GM19438 (cell line): ENCODE data around the gene OST4.
A peak's percentile ranks its signal among the peaks of the same experiment; 100 is the strongest.

Source experiments
- ATAC-seq: cut with Tn5 transposase; IDR thresholded peaks from one replicate; pipeline ENCODE4 v1.9.1; 2021; ENCODE audit warnings: low read depth; ENCODE audit not compliant: unreplicated experiment

Gene OST4

DNA sequence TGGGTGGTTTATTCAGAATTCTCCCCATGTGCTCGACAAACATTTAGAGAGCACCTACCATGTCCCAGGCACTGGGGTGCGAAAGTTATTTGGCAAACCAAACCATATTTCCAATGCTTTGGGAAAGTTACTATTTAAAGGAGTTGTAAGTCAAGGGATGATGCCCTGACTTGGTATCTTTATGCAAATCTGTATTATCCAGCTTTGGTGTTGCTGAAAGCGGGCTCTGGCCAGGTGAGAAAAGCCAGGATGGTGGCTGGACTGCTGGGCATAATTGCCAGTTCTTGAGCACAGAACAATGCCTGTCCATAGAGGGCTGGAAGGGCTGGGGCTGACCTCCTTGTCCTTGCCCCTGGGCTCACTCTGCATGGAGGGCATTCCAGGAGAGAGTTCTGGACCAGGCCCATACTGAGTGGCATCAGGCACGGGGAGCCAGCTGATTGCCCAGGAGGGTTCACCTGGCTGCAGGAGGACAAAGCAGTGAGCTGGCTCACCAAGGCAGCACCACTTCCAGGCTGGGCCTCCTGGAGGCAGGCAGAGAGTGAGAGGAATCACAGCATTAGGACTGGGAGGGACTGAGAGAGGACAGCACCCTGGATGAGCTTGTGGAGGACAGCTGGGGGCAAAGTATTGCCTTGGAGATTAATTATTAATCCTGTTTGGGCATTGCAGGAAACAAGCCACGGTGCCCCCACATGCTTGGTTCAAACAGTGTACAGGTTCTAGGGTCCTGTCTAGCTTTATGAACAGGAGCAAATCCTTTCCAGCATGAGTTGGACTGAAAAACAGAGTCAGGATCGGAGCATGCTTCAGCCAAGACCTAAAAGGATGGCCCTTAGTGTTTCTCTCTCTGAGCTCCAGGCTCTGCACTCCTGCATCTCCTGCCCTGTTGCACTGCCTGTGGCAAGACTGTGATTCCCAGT is 22.2 kb upstream of the OST4 start:
- no peak for ATAC-seq

DNA sequence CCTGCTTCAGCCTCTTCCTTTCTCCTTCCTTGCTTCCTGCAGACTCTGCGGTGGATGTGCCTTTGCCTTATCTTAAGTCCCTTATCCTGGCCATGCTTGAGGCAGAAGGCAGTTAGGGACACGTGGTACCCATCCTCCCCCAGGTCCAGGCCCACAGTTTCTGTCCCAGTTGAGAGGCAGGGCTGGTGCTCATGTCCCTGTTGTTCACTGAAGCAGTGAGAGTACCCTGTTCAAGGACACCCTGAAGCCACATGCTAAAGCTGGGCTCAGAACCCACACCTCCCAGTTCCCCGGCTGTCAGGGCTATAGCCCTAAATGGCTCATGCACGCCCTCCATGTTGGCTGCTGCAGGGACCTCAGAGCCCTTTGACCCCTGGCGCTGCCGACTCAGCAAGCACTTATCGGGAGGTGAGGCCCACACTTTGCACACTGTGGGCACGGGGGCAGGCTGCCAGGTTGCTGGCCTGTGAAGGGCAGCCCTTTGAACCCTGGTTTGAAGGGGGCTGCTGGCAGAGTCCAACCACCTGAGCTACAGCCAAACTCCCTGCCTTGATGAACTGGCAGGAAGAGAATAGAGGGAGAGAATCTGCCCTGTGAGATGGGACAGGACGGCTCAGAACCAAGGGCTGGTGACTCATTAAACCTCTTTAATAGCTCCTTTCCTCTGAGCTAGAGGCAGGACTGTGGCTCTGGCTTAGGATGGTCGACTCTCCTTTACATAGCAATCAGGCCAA is 21.4 kb upstream of the OST4 start:
- no peak for ATAC-seq

DNA sequence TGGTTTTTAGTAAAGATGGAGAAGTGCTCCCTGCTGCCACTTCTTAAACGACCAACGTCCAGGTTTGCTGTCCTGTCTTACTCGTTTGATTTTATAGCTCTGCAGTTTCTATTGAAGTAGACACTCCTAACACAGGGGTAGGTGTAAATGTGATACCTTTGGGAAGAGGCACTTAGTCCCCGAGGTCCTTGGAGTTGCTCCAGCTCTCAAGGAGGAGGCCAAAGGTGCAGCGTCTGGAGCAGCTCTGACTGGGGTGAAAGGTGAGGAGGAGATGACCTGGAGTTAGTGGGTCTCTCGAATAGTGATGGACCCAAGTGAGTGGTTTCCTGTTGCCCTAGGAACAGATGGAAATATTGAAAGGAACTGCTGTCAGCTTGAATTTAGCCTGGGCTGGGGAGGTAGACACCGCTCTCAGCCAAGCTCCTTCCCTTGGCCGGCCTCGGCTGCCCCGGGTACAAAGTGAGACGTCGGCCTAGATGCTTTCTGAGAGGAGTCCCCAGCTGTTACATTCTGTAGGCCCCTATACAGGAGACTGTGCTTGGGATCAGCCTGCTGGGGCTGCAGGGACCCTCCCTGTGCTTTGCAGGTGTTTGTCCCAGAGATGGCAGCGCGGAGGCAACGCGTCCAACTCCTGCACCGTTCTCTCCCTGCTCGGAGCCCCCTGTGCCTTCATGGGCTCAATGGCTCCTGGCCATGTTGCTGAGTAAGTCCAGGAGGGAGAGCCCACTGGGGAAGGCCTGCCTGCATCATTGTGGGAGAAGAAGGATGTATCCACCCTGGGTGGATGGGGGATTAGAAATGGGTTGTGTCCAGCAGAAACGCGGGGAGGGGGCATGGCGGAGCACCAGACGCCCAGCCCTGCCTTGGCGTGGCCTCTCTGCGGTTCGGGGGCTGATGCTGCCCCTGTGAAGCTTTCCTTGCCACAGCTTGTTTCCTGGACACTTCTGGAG is 20.6 kb upstream of the OST4 start:
- ATAC-seq, result no peak

DNA sequence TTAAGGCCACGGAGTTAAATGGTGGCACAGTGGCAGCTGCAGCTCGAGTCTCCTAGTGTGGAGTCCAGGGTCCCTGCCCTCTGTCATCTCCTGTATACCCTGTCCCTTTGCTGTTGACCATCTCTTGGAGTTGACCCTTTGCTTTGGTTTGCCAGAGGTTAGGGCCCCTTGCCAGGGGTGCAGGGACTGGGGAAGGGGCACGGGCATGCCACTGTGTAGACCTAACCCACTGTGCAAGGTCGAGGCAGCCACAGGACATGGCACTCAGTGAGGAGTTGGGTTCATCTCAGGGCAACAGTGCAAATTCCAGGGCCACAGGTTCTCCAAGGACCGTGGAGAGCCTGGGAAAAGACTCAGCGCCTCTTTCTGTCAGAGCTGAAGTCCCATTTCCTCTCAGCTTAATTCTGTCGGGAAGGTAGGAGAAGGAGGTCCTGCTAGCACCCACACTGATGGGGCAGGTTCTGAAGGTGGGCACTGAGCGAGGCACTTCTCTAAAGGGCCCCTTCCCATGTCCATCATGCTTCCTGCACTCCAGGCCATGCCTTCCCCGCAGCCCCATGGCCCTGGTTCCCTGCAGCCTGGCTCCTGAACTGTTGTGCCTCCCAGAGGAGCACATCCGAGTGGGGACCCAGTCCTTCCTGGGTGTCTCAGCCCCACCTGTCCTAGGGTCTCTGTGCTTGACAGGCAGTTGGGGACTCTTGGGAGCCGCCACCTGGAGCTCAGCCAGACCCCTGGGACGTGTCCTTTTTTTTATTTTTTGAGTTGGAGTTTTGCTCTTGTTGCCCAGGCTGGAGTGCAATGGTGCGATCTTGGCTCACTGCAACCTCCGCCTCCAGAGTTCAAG is 17.9 kb upstream of the OST4 start:
- ATAC-seq, result no peak

DNA sequence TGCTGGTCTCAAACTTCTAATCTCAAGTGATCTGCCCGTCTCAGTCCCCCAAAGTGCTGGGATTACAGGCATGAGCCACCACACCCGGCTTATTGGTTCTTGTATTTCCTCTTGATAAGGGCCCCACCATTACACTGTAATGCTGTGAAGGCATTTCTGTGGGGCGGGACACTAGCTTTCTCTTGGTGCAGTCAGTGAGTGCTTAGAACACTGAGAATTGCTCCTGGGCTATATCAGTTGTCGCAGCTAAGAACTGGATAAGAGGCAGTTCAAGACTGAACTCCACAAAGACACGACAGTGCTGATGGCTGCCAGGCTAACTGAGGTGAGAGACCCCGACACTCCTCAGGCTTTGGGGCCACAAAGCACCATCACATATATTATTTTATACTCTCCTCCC is 17.2 kb upstream of the OST4 start:
- no peak for ATAC-seq

DNA sequence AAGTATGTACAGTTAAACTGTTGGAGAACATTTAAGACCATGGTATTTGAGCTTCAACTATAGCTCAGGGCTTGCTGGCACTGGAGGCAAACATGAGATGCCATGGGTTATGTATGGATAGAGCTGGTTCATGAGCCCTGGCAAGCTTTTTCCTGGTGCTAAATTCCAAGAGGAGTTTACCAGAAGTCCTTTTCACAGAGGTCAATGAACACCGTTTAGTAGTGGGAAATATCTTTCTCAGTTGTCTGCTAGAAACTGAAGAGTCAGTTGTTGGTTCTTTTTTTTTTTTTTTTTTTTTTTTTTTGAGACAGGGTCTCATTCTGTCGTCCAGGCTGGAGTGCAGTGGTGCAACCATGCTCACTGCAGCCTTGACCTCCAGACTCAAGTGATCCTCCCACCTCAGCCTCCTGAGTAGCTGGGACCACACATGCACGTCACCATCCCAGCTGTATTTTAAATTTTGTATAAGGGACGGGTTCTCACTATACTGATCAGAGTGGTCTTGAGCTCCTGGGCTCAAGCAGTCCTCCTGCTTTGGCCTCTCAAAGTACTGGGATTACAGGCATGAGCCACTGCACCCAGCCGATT is 16.5 kb upstream of the OST4 start:
- ATAC-seq, result no peak

DNA sequence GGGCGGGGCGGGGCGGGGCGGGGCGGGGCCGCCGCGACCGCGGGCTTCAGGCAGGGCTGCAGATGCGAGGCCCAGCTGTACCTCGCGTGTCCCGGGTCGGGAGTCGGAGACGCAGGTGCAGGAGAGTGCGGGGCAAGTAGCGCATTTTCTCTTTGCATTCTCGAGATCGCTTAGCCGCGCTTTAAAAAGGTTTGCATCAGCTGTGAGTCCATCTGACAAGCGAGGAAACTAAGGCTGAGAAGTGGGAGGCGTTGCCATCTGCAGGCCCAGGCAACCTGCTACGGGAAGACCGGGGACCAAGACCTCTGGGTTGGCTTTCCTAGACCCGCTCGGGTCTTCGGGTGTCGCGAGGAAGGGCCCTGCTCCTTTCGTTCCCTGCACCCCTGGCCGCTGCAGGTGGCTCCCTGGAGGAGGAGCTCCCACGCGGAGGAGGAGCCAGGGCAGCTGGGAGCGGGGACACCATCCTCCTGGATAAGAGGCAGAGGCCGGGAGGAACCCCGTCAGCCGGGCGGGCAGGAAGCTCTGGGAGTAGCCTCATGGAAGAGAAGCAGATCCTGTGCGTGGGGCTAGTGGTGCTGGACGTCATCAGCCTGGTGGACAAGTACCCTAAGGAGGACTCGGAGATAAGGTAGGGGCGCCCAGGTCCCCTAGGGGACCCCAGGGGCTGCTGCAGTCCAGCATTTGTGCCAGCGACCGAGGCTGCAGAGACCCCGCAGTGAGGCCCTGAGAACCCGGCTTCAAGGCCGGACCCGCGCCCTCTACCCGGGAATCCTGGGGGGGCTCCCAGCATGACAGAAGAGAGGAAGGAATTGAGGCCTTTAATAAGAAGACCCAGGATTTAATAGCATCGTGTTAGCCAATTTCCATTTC is 15.5 kb upstream of the OST4 start, which contains the start of gene KHK:
Gene KHK, plus strand, starts transcription at position 49 of the 870 bp plus-strand sequence. Its CDS starts 488 bp downstream, at position 537.
- peak; percentile 20 for ATAC-seq

DNA sequence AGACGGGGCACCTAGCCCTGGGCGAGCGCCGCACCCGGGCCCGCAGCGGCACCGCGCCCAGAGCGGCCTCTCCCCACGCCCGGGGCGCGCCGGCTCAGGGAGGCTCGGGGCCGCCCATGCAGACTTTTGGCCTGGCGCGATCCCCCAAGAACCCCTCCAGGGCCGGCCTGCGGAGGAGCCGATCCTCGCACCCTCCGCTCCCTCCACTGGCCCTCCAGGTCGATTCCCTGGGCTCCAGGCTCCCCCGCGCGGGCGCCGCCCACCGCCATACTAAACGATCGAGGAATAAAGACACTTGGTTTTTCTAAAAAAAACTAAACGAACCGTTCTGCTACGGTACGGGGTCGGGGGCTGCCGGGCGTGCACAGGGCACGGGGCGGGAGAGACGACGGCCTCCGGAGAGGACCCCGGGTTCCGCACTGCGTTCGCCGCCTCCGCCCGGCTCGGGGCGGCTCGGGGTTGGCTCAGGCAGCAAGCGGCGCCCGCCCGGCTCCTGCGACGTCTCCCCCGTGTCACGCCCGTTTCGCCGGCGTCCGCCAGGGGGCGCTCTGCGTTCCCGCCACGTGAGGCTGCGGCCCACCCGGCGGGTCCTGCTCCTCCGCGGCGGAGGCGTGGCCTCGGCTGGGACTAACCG is 14.8 kb upstream of the OST4 start:
- ATAC-seq, result peak; percentile 69

DNA sequence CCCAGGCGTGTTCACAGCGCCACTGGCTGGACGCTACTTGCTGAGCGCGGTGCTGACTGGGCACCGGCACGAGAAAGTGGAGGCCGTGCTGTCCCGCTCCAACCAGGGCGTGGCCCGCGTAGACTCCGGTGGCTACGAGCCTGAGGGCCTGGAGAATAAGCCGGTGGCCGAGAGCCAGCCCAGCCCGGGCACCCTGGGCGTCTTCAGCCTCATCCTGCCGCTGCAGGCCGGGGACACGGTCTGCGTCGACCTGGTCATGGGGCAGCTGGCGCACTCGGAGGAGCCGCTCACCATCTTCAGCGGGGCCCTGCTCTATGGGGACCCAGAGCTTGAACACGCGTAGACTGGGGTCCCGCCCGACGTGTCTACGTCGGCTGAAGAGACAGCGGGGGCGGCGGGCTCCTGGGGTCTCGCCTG is 14.2 kb upstream of the OST4 start:
- ATAC-seq, result peak; percentile 20

DNA sequence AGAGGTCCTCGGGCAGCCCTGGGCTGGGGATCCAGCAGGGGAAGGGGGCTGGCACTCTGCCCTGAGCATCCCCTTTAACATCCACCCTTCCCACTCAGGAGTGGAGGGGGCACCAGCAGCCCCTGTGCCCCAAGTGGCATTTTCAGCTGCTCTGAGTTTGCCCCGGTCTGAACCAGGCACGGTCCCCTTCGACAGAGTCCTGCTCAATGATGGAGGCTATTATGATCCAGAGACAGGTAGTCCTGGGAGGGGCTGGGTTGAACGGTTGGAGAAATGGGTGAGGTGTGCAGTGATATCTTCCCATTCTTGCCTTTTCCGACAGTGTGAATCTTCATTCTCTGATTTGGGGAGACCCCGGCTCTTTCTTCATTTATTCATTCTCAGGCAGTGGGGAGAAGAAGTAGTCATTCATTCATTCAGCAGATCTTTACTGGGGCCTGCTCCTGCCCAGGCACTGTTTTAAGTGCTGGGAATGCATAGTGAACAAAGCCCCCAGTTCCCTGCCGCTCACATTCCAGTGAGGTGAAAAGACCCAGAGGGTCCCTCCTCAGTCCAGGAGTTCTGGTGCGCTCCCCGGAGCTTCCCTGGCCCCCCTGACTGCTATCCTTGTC is 13.7 kb upstream of the OST4 start:
- no peak for ATAC-seq

DNA sequence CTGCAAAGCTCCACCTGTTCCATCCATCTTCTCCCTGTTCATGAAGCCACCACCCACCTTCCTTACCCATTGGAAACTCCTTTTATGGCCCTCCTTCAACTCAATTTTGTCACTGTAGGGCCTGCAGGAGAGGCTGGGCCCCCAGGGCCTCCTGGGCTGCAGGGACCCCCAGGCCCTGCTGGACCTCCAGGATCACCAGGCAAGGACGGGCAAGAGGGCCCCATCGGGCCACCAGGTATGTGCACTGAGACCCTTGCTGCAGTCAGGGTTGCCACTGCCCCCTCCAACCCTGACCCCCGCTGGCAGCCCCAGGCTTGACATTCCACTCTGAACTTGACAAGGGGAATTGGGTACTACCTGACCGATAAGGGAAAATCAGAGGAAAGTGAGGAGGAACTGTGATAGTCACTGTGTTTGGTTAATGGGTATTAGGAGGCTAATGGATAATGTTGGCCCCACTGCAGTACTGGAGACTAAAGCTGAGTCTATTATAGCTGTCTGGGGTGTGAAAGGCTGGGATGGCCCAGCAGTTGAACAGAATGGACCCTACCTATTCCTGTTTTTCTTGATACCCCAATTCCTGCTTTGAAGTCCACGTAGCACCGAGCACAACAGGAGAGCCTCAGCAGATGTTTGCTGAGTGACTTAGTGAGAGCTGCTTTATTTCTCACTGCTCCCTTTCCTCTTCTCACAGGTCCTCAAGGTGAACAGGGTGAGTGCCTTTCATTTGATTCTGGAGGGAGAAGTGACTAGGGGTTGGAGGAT is 13.0 kb upstream of the OST4 start:
- no peak for ATAC-seq

DNA sequence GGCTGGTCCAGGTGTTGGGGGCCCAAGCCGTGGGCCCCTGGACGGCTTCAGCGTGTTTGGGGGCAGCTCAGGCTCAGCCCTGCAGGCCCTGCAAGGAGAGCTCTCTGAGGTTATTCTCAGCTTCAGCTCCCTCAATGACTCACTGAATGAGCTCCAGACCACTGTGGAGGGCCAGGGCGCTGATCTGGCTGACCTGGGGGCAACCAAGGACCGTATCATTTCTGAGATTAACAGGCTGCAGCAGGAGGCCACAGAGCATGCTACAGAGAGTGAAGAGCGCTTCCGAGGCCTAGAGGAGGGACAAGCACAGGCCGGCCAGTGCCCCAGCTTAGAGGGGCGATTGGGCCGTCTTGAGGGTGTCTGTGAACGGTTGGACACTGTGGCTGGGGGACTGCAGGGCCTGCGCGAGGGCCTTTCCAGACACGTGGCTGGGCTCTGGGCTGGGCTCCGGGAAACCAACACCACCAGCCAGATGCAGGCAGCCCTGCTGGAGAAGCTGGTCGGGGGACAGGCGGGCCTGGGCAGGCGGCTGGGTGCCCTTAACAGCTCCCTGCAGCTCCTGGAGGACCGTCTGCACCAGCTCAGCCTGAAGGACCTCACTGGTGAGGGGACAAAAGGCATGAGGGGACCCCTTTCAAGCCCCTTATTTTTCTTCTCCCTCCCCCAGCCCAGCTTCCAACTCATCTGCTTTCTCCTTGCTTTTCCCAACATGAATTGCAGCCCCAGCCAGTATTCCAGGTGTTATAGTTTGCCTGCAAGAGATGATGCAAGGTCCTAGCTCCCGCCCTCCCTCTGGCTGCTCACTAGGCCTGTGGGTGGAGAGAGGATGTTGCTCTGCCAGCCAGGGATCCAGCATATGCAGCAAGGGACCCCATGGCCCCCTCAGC is 12.2 kb upstream of the OST4 start:
- no peak for ATAC-seq

DNA sequence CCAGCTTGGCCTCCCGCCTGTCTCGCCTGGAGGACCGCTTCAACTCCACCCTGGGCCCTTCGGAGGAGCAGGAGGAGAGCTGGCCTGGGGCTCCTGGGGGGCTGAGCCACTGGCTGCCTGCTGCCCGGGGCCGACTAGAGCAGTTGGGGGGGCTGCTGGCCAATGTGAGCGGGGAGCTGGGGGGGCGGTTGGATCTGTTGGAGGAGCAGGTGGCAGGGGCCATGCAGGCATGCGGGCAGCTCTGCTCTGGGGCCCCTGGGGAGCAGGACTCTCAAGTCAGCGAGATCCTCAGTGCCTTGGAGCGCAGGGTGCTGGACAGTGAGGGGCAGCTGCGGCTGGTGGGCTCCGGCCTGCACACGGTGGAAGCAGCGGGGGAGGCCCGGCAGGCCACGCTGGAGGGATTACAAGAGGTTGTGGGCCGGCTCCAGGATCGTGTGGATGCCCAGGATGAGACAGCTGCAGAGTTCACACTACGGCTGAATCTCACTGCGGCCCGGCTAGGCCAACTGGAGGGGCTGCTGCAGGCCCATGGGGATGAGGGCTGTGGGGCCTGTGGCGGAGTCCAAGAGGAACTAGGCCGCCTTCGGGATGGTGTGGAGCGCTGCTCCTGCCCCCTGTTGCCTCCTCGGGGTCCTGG is 11.4 kb upstream of the OST4 start:
- ATAC-seq, result no peak

DNA sequence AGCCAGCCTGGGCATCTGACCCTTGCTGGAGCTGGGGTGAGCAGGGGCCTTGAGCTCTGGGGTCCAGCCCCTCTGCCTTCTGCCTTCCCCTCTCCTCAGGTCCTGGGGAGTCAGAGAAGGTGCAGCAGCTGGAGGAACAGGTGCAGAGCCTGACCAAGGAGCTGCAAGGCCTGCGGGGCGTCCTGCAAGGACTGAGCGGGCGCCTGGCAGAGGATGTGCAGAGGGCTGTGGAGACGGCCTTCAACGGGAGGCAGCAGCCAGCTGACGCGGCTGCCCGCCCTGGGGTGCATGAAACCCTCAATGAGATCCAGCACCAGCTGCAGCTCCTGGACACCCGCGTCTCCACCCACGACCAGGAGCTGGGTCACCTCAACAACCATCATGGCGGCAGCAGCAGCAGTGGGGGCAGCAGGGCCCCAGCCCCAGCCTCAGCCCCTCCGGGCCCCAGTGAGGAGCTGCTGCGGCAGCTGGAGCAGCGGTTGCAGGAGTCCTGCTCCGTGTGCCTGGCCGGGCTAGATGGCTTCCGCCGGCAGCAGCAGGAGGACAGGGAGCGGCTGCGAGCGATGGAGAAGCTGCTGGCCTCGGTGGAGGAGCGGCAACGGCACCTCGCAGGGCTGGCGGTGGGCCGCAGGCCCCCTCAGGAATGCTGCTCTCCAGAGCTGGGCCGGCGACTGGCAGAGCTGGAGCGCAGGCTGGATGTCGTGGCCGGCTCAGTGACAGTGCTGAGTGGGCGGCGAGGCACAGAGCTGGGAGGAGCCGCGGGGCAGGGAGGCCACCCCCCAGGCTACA is 10.7 kb upstream of the OST4 start:
- no peak for ATAC-seq

DNA sequence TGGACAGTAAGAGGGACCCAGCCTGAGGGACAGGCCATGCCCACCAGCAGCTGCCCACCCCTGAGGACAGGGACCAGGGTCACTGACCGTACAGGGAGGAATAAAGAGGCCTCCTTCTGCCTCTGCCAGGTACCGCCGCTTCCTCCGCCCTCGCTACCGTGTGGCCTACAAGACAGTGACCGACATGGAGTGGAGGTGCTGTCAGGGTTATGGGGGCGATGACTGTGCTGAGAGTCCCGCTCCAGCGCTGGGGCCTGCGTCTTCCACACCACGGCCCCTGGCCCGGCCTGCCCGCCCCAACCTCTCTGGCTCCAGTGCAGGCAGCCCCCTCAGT is 9.1 kb upstream of the OST4 start:
- ATAC-seq, result no peak
